Fibroblast of skin of right quadriceps (primary cell): ENCODE data around the gene CHCHD6.

Source experiments
- DNase-seq: peaks from one replicate; pipeline ENCODE4 v3.0.0-alpha.2; 2013

The CHCHD6 gene

GRCh38 chr3:126930936-126931600, 227.0 kb downstream of the CHCHD6 start:
- no peak for DNase-seq

GRCh38 chr3:126931806-126932187, 227.8 kb downstream of the CHCHD6 start:
- no peak for DNase-seq

GRCh38 chr3:126932188-126932931, 228.3 kb downstream of the CHCHD6 start:
- DNase-seq, result peak; percentile 64

- DNase-seq, result peak; percentile 61
Observed at GRCh38 chr3:126934031-126934531, 230.0 kb downstream of the CHCHD6 start.

- DNase-seq, result no peak
Observed at GRCh38 chr3:126934991-126935390, 231.0 kb downstream of the CHCHD6 start.

GRCh38 chr3:126935756-126936509, 231.9 kb downstream of the CHCHD6 start:
- DNase-seq, result no peak

GRCh38 chr3:126936853-126937425, 232.9 kb downstream of the CHCHD6 start:
- DNase-seq, result no peak

GRCh38 chr3:126937533-126937932, 233.5 kb downstream of the CHCHD6 start:
- no peak for DNase-seq

GRCh38 chr3:126937973-126938372, 233.9 kb downstream of the CHCHD6 start:
- no peak for DNase-seq

- DNase-seq, result no peak
Observed at GRCh38 chr3:126938520-126939337, 234.7 kb downstream of the CHCHD6 start.

GRCh38 chr3:126939338-126939718, 235.3 kb downstream of the CHCHD6 start:
- DNase-seq, result no peak

GRCh38 chr3:126939733-126940132, 235.7 kb downstream of the CHCHD6 start:
- DNase-seq, result no peak

- DNase-seq, result no peak
Observed at GRCh38 chr3:126941721-126942270, 237.8 kb downstream of the CHCHD6 start.

- no peak for DNase-seq
Observed at GRCh38 chr3:126944089-126944965, 240.3 kb downstream of the CHCHD6 start.

- no peak for DNase-seq
Observed at GRCh38 chr3:126945171-126945721, 241.2 kb downstream of the CHCHD6 start.

- no peak for DNase-seq
Observed at GRCh38 chr3:126945891-126946290, 241.9 kb downstream of the CHCHD6 start.

GRCh38 chr3:126946405-126946804, 242.4 kb downstream of the CHCHD6 start:
- no peak for DNase-seq

GRCh38 chr3:126947429-126947828, 243.4 kb downstream of the CHCHD6 start:
- DNase-seq, result no peak

GRCh38 chr3:126948980-126949535, 245.0 kb downstream of the CHCHD6 start:
- no peak for DNase-seq

GRCh38 chr3:126951561-126951960, 247.5 kb downstream of the CHCHD6 start:
- DNase-seq, result no peak
